WTC11 (cell line): ENCODE results near the gene SGIP1.

ENCODE experiments used
- ATF1 ChIP-seq: sonication (generic); formaldehyde crosslinking; IDR thresholded peaks from 2 replicates; pipeline ENCODE4 v1.8.1; 2023; ENCODE audit warnings: mild to moderate bottlenecking, moderate library complexity, missing genetic modification reagents
- CREB1 ChIP-seq: sonication (generic); formaldehyde crosslinking; IDR thresholded peaks from 2 replicates; pipeline ENCODE4 v1.8.0; 2023; ENCODE audit warnings: mild to moderate bottlenecking, missing genetic modification reagents
- ETV6 ChIP-seq: sonication (generic); formaldehyde crosslinking; IDR thresholded peaks from 2 replicates; pipeline ENCODE4 v1.8.1; 2022; ENCODE audit warnings: mild to moderate bottlenecking, missing genetic modification reagents
- ZNF263 ChIP-seq: sonication (generic); formaldehyde crosslinking; IDR thresholded peaks from 2 replicates; pipeline ENCODE4 v1.8.1; 2022; ENCODE audit warnings: low read depth, mild to moderate bottlenecking, moderate library complexity, missing genetic modification reagents
- TF ChIP-seq, protein P1 (sequence below): sonication (generic); formaldehyde crosslinking; IDR thresholded peaks from 2 replicates; pipeline ENCODE4 v1.8.1; 2023; ENCODE audit warnings: mild to moderate bottlenecking, missing genetic modification reagents, borderline replicate concordance
- TF ChIP-seq, protein P2 (sequence below): sonication (generic); formaldehyde crosslinking; IDR thresholded peaks from 2 replicates; pipeline ENCODE4 v1.8.1; 2023; ENCODE audit warnings: mild to moderate bottlenecking, moderate library complexity, missing genetic modification reagents
- TF ChIP-seq, protein P3 (sequence below): sonication (generic); formaldehyde crosslinking; IDR thresholded peaks from 2 replicates; pipeline ENCODE4 v1.8.0; 2022; ENCODE audit warnings: missing genetic modification reagents
- TF ChIP-seq, protein P4 (sequence below): fragments of 200-600 bp; IDR thresholded peaks from 2 replicates; pipeline ENCODE4 v1.8.0; 2022; ENCODE audit warnings: antibody characterized with exemption
- TF ChIP-seq, protein P5 (sequence below): sonication (generic); formaldehyde crosslinking; IDR thresholded peaks from 2 replicates; pipeline ENCODE4 v1.8.1; 2022; ENCODE audit warnings: low read depth, mild to moderate bottlenecking, moderate library complexity, missing genetic modification reagents, borderline replicate concordance

DNA sequence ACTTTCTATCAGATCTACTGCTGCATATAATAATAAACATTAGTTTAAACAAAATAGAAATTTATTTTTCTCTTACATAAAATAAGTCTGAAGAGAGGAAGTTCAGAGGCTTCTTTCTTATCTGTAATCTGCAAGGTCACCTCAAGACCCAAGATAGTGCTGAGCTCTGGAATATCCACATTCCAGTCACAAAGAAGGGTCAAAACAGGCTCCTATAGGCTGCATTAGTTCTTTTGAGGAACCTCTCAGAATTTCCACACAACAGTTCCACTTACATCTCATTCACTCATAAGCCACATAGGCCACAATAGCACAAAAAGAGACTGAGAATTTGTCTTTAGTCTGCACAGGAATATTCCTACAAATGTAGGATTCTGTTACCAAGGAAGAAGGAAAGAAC lies 233.7 kb downstream of the SGIP1 start:
- TF ChIP-seq CREB1 (CRISPR knock-in tag) (no peak), ETV6 (CRISPR knock-in tag) (no peak), ATF1 (CRISPR knock-in tag) (no peak), ZNF263 (no peak)
- TF ChIP-seq, protein P1, sequence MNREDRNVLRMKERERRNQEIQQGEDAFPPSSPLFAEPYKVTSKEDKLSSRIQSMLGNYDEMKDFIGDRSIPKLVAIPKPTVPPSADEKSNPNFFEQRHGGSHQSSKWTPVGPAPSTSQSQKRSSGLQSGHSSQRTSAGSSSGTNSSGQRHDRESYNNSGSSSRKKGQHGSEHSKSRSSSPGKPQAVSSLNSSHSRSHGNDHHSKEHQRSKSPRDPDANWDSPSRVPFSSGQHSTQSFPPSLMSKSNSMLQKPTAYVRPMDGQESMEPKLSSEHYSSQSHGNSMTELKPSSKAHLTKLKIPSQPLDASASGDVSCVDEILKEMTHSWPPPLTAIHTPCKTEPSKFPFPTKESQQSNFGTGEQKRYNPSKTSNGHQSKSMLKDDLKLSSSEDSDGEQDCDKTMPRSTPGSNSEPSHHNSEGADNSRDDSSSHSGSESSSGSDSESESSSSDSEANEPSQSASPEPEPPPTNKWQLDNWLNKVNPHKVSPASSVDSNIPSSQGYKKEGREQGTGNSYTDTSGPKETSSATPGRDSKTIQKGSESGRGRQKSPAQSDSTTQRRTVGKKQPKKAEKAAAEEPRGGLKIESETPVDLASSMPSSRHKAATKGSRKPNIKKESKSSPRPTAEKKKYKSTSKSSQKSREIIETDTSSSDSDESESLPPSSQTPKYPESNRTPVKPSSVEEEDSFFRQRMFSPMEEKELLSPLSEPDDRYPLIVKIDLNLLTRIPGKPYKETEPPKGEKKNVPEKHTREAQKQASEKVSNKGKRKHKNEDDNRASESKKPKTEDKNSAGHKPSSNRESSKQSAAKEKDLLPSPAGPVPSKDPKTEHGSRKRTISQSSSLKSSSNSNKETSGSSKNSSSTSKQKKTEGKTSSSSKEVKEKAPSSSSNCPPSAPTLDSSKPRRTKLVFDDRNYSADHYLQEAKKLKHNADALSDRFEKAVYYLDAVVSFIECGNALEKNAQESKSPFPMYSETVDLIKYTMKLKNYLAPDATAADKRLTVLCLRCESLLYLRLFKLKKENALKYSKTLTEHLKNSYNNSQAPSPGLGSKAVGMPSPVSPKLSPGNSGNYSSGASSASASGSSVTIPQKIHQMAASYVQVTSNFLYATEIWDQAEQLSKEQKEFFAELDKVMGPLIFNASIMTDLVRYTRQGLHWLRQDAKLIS (CRISPR knock-in tag), result no peak
- TF ChIP-seq, protein P2, sequence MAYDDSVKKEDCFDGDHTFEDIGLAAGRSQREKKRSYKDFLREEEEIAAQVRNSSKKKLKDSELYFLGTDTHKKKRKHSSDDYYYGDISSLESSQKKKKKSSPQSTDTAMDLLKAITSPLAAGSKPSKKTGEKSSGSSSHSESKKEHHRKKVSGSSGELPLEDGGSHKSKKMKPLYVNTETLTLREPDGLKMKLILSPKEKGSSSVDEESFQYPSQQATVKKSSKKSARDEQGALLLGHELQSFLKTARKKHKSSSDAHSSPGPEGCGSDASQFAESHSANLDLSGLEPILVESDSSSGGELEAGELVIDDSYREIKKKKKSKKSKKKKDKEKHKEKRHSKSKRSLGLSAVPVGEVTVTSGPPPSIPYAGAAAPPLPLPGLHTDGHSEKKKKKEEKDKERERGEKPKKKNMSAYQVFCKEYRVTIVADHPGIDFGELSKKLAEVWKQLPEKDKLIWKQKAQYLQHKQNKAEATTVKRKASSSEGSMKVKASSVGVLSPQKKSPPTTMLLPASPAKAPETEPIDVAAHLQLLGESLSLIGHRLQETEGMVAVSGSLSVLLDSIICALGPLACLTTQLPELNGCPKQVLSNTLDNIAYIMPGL, result no peak
- TF ChIP-seq, protein P3, sequence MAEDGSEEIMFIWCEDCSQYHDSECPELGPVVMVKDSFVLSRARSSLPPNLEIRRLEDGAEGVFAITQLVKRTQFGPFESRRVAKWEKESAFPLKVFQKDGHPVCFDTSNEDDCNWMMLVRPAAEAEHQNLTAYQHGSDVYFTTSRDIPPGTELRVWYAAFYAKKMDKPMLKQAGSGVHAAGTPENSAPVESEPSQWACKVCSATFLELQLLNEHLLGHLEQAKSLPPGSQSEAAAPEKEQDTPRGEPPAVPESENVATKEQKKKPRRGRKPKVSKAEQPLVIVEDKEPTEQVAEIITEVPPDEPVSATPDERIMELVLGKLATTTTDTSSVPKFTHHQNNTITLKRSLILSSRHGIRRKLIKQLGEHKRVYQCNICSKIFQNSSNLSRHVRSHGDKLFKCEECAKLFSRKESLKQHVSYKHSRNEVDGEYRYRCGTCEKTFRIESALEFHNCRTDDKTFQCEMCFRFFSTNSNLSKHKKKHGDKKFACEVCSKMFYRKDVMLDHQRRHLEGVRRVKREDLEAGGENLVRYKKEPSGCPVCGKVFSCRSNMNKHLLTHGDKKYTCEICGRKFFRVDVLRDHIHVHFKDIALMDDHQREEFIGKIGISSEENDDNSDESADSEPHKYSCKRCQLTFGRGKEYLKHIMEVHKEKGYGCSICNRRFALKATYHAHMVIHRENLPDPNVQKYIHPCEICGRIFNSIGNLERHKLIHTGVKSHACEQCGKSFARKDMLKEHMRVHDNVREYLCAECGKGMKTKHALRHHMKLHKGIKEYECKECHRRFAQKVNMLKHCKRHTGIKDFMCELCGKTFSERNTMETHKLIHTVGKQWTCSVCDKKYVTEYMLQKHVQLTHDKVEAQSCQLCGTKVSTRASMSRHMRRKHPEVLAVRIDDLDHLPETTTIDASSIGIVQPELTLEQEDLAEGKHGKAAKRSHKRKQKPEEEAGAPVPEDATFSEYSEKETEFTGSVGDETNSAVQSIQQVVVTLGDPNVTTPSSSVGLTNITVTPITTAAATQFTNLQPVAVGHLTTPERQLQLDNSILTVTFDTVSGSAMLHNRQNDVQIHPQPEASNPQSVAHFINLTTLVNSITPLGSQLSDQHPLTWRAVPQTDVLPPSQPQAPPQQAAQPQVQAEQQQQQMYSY, result no peak
- TF ChIP-seq, protein P4, sequence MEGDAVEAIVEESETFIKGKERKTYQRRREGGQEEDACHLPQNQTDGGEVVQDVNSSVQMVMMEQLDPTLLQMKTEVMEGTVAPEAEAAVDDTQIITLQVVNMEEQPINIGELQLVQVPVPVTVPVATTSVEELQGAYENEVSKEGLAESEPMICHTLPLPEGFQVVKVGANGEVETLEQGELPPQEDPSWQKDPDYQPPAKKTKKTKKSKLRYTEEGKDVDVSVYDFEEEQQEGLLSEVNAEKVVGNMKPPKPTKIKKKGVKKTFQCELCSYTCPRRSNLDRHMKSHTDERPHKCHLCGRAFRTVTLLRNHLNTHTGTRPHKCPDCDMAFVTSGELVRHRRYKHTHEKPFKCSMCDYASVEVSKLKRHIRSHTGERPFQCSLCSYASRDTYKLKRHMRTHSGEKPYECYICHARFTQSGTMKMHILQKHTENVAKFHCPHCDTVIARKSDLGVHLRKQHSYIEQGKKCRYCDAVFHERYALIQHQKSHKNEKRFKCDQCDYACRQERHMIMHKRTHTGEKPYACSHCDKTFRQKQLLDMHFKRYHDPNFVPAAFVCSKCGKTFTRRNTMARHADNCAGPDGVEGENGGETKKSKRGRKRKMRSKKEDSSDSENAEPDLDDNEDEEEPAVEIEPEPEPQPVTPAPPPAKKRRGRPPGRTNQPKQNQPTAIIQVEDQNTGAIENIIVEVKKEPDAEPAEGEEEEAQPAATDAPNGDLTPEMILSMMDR, result no peak
- TF ChIP-seq, protein P5, sequence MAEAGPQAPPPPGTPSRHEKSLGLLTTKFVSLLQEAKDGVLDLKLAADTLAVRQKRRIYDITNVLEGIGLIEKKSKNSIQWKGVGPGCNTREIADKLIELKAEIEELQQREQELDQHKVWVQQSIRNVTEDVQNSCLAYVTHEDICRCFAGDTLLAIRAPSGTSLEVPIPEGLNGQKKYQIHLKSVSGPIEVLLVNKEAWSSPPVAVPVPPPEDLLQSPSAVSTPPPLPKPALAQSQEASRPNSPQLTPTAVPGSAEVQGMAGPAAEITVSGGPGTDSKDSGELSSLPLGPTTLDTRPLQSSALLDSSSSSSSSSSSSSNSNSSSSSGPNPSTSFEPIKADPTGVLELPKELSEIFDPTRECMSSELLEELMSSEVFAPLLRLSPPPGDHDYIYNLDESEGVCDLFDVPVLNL (CRISPR knock-in tag), result no peak
